Fibroblast of mammary gland (primary cell): ENCODE data around the gene ACOT11.

Experiments used
- DNase-seq: peaks from one replicate; pipeline ENCODE4 v3.0.0-alpha.2; 2010; ENCODE audit warnings: low read depth
- H3K4me3 ChIP-seq: 2 replicates; pipeline ENCODE4 v1.5.1; 2011; ENCODE audit warnings: low read depth, mild to moderate bottlenecking, low read length, moderate library complexity; ENCODE audit not compliant: control insufficient read depth
- TF ChIP-seq, protein P1 (sequence below): conservative IDR thresholded peaks from 2 replicates; pipeline ENCODE4 v1.5.1; 2011; ENCODE audit warnings: low read depth, low read length, inconsistent platforms; ENCODE audit not compliant: control insufficient read depth, insufficient read depth

The ACOT11 gene

DNA sequence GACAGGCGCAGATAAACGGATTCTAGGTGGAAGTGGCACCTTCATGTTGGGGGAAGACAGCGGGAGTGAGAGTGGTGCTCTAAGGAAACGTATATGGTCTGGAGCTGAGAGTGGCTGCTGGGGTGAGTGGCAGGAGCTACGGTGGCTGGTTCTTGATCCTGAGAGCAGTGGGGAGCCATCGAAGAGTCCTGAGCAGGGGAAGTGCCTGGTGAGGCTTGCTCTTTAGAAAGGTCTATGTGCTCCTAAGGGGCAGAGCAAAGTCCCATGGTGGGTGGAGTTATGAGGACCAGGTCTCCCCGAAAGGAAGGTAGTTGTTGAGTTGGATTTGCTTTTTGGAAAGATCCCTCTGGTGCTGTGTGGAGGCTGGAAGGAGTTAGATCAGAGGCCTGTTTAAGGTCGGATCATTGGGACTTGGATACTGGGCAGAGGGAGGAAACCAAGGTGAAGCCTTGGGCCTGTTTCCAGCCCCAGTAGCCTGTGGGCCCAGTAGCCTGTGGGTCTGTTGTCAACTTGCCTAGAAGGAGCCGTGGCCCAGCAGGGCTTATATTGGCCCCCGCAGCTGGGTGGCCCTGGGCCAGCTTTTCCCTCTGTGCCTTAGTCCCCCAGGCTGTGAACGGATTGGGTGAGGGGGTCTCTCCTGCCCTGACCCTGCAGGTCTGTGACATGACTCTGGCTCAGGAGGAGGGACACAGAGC lies 33.0 kb downstream of the ACOT11 start:
- DNase-seq = no peak
- TF ChIP-seq, protein P1, sequence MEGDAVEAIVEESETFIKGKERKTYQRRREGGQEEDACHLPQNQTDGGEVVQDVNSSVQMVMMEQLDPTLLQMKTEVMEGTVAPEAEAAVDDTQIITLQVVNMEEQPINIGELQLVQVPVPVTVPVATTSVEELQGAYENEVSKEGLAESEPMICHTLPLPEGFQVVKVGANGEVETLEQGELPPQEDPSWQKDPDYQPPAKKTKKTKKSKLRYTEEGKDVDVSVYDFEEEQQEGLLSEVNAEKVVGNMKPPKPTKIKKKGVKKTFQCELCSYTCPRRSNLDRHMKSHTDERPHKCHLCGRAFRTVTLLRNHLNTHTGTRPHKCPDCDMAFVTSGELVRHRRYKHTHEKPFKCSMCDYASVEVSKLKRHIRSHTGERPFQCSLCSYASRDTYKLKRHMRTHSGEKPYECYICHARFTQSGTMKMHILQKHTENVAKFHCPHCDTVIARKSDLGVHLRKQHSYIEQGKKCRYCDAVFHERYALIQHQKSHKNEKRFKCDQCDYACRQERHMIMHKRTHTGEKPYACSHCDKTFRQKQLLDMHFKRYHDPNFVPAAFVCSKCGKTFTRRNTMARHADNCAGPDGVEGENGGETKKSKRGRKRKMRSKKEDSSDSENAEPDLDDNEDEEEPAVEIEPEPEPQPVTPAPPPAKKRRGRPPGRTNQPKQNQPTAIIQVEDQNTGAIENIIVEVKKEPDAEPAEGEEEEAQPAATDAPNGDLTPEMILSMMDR = no peak
- H3K4me3 ChIP-seq = no peak overlapping the region

DNA sequence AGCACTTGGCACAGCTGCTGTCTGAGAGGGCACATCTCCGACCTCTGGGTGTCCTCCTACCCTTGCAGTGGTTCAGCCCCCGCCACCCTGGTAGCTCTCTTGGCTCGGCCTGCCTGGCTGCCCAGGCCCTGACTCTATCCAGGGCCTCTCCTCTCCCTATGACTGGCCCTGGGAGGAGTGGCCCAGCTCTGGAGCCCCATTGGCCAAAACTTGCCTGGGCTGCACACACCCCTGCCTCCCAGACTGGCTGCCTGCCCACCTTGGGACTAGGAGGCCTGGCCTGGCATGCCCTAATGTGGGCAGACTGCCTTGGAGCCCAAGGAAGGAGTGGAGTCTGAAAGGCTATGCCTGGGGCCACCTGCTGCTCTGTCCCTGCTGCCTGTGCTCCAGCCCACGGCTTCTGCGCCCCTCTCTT lies 33.6 kb downstream of the ACOT11 start:
- TF ChIP-seq, protein P1 = no peak

DNA sequence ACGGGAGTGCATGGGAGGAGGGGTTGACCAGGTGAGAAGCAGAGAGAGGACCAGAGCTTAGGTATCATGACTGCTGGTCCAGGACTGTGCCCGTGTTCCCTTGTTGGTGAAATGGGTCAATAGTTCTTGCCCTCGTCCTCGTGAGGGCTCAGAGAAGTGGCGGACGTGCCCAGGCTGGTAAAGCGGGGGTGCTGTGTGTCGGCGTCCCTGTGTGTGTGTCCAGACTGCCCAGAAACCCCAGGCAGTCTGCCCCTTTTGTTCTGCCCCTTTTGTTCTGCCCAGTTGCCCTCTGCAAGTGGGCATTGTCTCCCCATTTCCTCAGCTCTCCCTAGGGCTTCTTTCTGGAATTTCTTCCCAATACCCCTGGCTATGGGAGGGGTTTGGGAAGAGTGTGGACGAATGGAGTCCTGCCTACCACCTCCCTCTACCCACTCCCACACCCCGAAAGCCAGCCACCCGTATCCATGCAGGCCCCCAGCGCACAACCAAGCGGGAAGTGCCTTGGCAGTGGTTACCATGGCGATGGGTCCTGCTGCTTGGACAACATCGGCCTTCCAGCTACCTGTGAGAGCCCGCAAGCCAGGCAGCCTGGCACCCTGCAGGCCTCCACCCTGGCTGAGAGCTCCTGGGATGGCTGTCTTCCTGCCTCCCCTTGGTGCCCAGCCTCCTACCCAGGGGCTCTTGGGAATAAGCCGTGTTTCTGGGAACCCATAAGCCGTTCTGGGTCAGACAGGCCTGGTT lies 34.7 kb downstream of the ACOT11 start:
- no peak for DNase-seq
- H3K4me3 ChIP-seq = no peak overlapping the region
- TF ChIP-seq, protein P1 = no peak

More for the DNA sequence above, 33.6 kb downstream of the ACOT11 start:
- H3K4me3 ChIP-seq = no peak overlapping the region
- peak; percentile 61 for DNase-seq

DNA sequence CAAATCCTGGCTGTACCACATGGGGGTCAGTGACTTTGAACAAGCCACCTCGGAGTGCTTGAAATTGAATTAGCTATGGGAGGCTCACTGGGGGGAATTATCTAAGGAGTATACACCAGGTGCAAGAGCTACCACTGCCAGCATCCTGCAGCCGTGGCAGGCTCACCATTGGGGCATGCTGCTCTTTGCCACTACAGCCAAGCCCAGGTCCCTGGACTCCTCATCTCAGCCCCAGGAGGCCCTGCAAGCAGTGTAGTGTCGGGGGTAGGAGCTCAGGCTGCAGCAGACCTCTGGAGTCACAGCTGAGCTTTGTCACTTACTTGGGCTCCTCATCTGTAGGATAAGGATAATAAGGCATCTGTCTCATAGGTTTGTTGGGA lies 35.3 kb downstream of the ACOT11 start:
- TF ChIP-seq, protein P1 = no peak
- no peak overlapping the region for H3K4me3 ChIP-seq
- no peak for DNase-seq

DNA sequence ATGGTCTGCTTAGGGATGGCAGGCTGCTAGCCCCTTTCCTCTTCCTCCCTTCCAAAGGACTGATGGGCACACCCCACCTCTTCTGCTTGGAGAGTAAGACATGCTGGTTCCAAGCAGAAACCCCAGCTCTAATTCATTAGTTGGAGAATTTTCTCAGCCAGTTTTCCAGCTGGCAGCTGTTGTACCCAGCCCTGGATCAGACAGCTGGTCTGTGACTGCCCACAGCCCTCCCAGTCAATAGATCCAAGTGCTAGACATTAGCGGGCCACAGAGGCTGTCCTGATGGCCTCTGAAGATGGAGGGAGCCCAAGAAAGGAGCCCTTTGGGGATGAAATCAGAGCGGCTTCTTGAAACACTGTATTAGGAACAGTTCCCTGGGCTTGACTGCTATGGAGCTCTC lies 35.8 kb downstream of the ACOT11 start:
- TF ChIP-seq, protein P1 = no peak
- no peak for DNase-seq
- no peak overlapping the region for H3K4me3 ChIP-seq

DNA sequence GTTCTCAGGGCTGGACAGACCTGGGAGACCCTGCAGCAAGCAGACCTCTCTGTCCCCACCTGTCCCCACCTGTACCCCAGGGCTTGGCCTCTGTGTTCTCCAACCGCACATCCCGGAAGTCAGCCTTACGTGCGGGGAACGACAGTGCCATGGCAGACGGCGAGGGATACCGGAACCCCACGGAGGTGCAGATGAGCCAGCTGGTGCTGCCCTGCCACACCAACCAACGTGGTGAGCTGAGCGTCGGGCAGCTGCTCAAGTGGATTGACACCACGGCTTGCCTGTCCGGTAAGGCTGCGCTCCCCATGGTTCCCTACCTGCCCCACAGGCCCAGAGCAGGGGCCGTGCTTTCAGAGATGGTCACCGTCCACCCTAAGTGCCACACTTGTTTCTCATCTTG lies 36.5 kb downstream of the ACOT11 start:
- TF ChIP-seq, protein P1 = no peak
- no peak for DNase-seq
- H3K4me3 ChIP-seq = no peak overlapping the region
